ENCODE results near the gene RPN2. TPM values are rescaled to one million over a fixed set of nuclear protein-coding genes. Genes with fewer than 3 reads are reported as not detected.

The RPN2 gene
- total and polyA plus RNA-seq, 4 donors: 88.9 to 286 (median 189) TPM

DNA sequence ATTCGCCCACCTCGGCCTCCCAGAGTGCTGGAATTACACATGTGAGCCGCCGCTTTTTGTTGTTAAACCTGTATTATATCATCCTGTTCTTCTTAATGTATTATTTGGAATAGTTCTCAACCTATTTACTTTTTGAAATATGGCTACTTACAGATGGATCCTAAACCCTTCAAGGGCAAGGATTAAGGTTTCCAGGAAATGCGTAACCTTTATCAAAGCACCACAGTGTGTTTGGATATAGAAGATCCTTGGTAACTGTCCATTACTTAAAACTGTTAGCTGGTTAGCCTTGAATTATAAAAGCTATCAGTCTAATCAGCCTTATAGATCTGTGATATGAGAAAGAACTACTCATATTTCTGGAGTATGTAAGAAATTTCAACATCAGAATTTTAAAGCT lies 12.3 kb upstream of the RPN2 start:
- Histone ChIP-seq H3K4me1 (ENCODE audit: control insufficient read depth in 5 of 5, insufficient read depth in 5 of 5, low read length in 5 of 5) (no peaks in the 10 kb centered on the region), H3K27ac (ENCODE audit: low read depth in 1 of 2, low read length in 1 of 2) (no peak overlapping the region), H3K9ac (ENCODE audit: insufficient read depth in 1 of 2, low read length in 2 of 2) (no peak overlapping the region), H3K36me3 (ENCODE audit: control insufficient read depth in 4 of 4, insufficient read depth in 4 of 4, low read length in 4 of 4) (peaks cover 0 to 5% (median 3%) of the 10 kb centered on the region in 4 donors), H3K9me3 (ENCODE audit: control insufficient read depth in 4 of 4, insufficient read depth in 3 of 4, low read length in 3 of 4) (no peaks in the 10 kb centered on the region), H3K27me3 (ENCODE audit: control insufficient read depth in 3 of 3, insufficient read depth in 3 of 3, low read length in 2 of 3) (no peaks in the 10 kb centered on the region), H3K4me3 (no peak overlapping the region)
- TF ChIP-seq, protein P1, sequence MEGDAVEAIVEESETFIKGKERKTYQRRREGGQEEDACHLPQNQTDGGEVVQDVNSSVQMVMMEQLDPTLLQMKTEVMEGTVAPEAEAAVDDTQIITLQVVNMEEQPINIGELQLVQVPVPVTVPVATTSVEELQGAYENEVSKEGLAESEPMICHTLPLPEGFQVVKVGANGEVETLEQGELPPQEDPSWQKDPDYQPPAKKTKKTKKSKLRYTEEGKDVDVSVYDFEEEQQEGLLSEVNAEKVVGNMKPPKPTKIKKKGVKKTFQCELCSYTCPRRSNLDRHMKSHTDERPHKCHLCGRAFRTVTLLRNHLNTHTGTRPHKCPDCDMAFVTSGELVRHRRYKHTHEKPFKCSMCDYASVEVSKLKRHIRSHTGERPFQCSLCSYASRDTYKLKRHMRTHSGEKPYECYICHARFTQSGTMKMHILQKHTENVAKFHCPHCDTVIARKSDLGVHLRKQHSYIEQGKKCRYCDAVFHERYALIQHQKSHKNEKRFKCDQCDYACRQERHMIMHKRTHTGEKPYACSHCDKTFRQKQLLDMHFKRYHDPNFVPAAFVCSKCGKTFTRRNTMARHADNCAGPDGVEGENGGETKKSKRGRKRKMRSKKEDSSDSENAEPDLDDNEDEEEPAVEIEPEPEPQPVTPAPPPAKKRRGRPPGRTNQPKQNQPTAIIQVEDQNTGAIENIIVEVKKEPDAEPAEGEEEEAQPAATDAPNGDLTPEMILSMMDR (IDR thresholded peaks at IDR 0.05; ENCODE audit: control extremely low read depth, extremely low read depth): no peak
- ATAC-seq (ENCODE audit: insufficient read depth, low FRiP score): no peak
- DNase-seq: no peak
- WGBS, 2 donors: 98% methylated on average over 5 of the region's 5 CpGs

DNA sequence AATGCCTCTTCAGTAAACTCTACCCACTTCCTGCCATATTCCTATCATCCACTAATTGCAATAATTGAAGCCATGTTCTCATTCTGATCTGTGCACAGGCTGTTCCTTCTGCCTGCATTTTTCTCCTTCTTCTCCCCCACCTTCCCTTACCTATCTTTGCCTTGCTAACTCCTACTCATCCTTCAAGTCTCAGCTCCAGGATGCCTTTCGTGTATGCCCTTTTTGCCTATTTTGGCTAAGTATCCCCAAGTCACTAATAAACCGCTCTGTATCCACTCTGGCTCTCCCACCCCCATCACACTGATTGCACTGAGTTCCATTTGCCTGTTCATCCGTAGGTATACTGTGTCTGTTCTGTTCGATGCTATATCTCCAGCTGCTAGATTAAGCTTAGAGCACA lies 6.3 kb upstream of the RPN2 start:
- H3K4me1 ChIP-seq (ENCODE audit: control insufficient read depth in 5 of 5, insufficient read depth in 5 of 5, low read length in 5 of 5): peaks cover 0 to under 1% (median 0%) of the 10 kb centered on the region in 5 donors
- no peaks in the 10 kb centered on the region for H3K27me3 ChIP-seq (ENCODE audit: control insufficient read depth in 3 of 3, insufficient read depth in 3 of 3, low read length in 2 of 3)
- H3K27ac ChIP-seq (ENCODE audit: low read depth in 1 of 2, low read length in 1 of 2): no peak overlapping the region
- TF ChIP-seq, protein P1 (IDR thresholded peaks at IDR 0.05; ENCODE audit: control extremely low read depth, extremely low read depth): no peak
- DNase-seq (no peak), ATAC-seq (ENCODE audit: insufficient read depth, low FRiP score) (no peak)
- H3K4me3 ChIP-seq: no peak overlapping the region
- no peaks in the 10 kb centered on the region for H3K9me3 ChIP-seq (ENCODE audit: control insufficient read depth in 4 of 4, insufficient read depth in 3 of 4, low read length in 3 of 4)
- WGBS, 2 donors: 96 to 97% methylated on average over 4 of the region's 4 CpGs
- H3K36me3 ChIP-seq (ENCODE audit: control insufficient read depth in 4 of 4, insufficient read depth in 4 of 4, low read length in 4 of 4): peaks cover 0 to under 1% (median 0%) of the 10 kb centered on the region in 4 donors
- no peak overlapping the region for H3K9ac ChIP-seq (ENCODE audit: insufficient read depth in 1 of 2, low read length in 2 of 2)

DNA sequence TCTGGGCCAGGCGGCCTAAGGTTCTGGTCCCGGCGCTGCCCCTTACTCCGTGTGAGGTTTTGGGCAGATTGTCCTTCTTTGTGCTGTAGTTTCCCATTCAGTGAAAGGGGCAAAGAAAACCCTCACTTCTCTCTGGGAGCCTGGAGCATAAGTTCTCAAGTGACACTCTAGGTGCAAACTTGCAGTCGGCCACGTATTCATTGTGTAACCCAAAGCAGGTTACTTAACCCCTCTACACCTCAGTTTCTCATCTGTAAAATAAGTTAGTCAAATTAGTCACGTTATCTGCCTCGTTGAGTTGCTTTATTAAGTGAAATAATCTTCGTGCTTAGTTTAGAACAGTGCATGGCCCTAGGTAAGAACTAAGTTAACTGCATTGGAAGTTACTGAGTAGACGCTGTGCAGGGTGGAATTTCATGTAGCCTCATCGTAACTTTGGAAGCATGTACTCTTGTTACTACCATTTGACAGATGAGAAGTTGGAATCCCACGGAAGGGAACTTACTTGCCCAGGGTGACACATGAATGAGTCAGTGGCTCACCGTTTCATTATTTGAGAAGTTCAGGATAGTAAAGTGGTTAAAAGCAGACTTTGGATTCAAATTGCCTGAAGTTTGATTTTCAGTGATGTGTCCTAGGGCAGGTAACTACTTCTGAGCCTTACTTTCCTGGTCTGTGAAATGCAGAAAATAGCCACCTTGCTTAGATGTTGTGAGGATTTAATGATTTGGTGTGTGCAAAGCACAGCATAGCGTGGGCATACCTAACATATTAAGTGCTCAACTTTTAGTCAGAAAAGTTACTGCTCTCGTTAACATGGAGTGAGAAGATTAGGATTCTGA lies 774 bp downstream of the RPN2 start:
- TF ChIP-seq, protein P1 (IDR thresholded peaks at IDR 0.05; ENCODE audit: control extremely low read depth, extremely low read depth): no peak
- 9 to 10% methylated on average over 15 of the region's 15 CpGs for WGBS, 2 donors
- peak overlapping the region; percentile 82 to 86 for H3K9ac ChIP-seq (ENCODE audit: insufficient read depth in 1 of 2, low read length in 2 of 2)
- H3K27ac ChIP-seq (ENCODE audit: low read depth in 1 of 2, low read length in 1 of 2): peak overlapping the region; percentile 89 to 95
- DNase-seq (no peak), ATAC-seq (ENCODE audit: insufficient read depth, low FRiP score) (no peak)
- H3K36me3 ChIP-seq (ENCODE audit: control insufficient read depth in 4 of 4, insufficient read depth in 4 of 4, low read length in 4 of 4): peaks cover 0 to 7% (median 2%) of the 10 kb centered on the region in 4 donors
- peaks cover 4 to 14% (median 6%) of the 10 kb centered on the region in 5 donors for H3K4me1 ChIP-seq (ENCODE audit: control insufficient read depth in 5 of 5, insufficient read depth in 5 of 5, low read length in 5 of 5)
- H3K9me3 ChIP-seq (ENCODE audit: control insufficient read depth in 4 of 4, insufficient read depth in 3 of 4, low read length in 3 of 4): no peaks in the 10 kb centered on the region
- H3K27me3 ChIP-seq (ENCODE audit: control insufficient read depth in 3 of 3, insufficient read depth in 3 of 3, low read length in 2 of 3): no peaks in the 10 kb centered on the region
- H3K4me3 ChIP-seq: peak overlapping the region; percentile 99
